Tibial artery (tissue), 4 donors: ENCODE measurements around the gene ALDH3B1.

Experiments
- DNase-seq, 2 donors: peaks; one replicate each; pipeline ENCODE4 v3.0.0-alpha.2; 2019
- H3K27ac ChIP-seq, 2 donors: fragments of 200-600 bp; sonication (generic) in 1 of 2; 1 replicate in 1 of 2; 2 replicates in 1 of 2; pipeline ENCODE4 v1.5.1; 2018 to 2019; ENCODE audit warnings: mild to moderate bottlenecking in 1 of 2
- H3K27me3 ChIP-seq, 2 donors: fragments of 200-600 bp; sonication (generic) in 1 of 2; one replicate each; pipeline versions ENCODE4 v1.5.1 to v1.6.0; 2016 to 2019
- H3K36me3 ChIP-seq, 3 donors: fragments of 200-600 bp; sonication (generic) in 2 of 3; one replicate each; pipeline ENCODE4 v1.5.1; 2016 to 2019; ENCODE audit warnings: mild to moderate bottlenecking in 2 of 3
- H3K4me1 ChIP-seq, 4 donors: fragments of 200-600 bp; sonication (generic) in 2 of 4; 1 replicate in 3 of 4; 2 replicates in 1 of 4; pipeline ENCODE4 v1.5.1; 2016 to 2019
- H3K4me3 ChIP-seq, 2 donors: fragments of 200-600 bp; sonication (generic) in 1 of 2; 1 replicate in 1 of 2; 2 replicates in 1 of 2; pipeline ENCODE4 v1.5.1; 2018 to 2019; ENCODE audit warnings: mild to moderate bottlenecking in 2 of 2
- H3K9me3 ChIP-seq, 3 donors: fragments of 200-600 bp; sonication (generic) in 1 of 3; one replicate each; pipeline ENCODE4 v1.5.1; 2016 to 2019
- intact Hi-C: fragments of 100-400 bp; cut with DNase I; formaldehyde crosslinking; loops from one replicate; pipeline ENCODE4 v1.15.0; 2023; ENCODE audit warnings: low total_unique reads
- TF ChIP-seq, protein P1 (sequence below), 2 experiments: fragments of 200-600 bp in 1 of 2; fragments of 450-650 bp in 1 of 2; IDR thresholded peaks; one replicate each; pipeline ENCODE4 v1.5.1; 2017 to 2019; ENCODE audit warnings: antibody characterized with exemption in 2 of 2, mild to moderate bottlenecking in 1 of 2, moderate library complexity in 1 of 2

ALDH3B1 gene

DNA sequence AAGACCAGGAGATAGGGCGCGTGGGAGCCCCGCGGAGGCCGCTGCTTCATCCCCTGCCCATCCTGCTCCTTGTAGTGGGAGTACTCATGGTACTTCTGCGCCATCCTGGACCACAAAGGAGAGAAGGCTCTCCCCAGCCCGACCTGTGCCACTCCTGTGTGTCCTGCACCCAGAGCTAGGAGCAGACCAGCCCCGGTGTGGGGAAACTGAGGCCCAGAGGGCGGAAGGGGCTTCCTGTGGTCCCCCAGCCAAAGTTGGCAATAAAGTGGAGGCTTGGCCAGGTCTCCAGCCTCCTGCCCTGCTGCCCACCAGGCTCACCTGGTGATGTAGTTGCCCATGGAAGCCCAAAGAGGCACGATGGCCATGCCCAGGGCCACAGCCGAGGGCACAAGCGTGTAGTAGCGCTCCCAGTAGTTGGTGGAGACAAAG is 10.9 kb upstream of the ALDH3B1 start:
- no peak for DNase-seq
- Histone ChIP-seq H3K36me3 (peaks cover 0 to 24% (median 6%) of the 10 kb centered on the region in 3 donors), H3K4me3 (no peak overlapping the region), H3K4me1 (peaks cover 0 to 17% (median 5%) of the 10 kb centered on the region in 4 donors), H3K27ac (no peak overlapping the region), H3K9me3 (no peaks in the 10 kb centered on the region), H3K27me3 (no peaks in the 10 kb centered on the region)
- intact Hi-C loops: no loop called here
- TF ChIP-seq, protein P1, sequence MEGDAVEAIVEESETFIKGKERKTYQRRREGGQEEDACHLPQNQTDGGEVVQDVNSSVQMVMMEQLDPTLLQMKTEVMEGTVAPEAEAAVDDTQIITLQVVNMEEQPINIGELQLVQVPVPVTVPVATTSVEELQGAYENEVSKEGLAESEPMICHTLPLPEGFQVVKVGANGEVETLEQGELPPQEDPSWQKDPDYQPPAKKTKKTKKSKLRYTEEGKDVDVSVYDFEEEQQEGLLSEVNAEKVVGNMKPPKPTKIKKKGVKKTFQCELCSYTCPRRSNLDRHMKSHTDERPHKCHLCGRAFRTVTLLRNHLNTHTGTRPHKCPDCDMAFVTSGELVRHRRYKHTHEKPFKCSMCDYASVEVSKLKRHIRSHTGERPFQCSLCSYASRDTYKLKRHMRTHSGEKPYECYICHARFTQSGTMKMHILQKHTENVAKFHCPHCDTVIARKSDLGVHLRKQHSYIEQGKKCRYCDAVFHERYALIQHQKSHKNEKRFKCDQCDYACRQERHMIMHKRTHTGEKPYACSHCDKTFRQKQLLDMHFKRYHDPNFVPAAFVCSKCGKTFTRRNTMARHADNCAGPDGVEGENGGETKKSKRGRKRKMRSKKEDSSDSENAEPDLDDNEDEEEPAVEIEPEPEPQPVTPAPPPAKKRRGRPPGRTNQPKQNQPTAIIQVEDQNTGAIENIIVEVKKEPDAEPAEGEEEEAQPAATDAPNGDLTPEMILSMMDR (IDR thresholded peaks at IDR 0.05): no peak

GRCh38 chr11:67999704-68000103 is 10.4 kb upstream of the ALDH3B1 start:
- H3K4me1 ChIP-seq: peaks cover 0 to 20% (median 7%) of the 10 kb centered on the region in 4 donors
- intact Hi-C loops: no loop called here
- TF ChIP-seq, protein P1 (IDR thresholded peaks at IDR 0.05): no peak
- no peaks in the 10 kb centered on the region for H3K9me3 ChIP-seq
- no peak overlapping the region for H3K27ac ChIP-seq
- peaks cover 0 to 24% (median 6%) of the 10 kb centered on the region in 3 donors for H3K36me3 ChIP-seq
- no peak for DNase-seq
- H3K4me3 ChIP-seq: no peak overlapping the region
- no peaks in the 10 kb centered on the region for H3K27me3 ChIP-seq

DNA sequence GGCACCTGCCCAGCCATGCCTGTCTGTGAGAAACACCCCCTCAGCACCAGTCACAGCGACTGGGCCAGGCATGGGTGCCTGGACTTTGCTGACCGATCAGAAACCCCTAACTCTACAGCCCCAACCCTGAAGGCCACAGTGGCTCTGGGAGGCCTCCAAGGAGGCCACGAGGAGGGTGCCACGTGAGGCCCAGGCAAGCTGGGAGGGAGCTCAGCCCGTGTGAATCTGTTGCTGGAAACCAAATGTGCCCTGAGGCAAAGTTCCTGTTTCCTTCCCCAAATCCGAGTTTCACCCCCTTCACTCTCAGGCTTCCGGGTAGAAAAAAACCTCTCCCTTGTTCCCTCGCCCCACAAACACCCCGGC is 7.6 kb upstream of the ALDH3B1 start:
- peak in 1 of 2 donors; percentile 52 for DNase-seq

GRCh38 chr11:68002938-68003845 is 6.9 kb upstream of the ALDH3B1 start:
- H3K27me3 ChIP-seq: no peaks in the 10 kb centered on the region
- peak overlapping the region; percentile 74 to 76 for H3K4me3 ChIP-seq
- intact Hi-C loops: no loop called here
- H3K27ac ChIP-seq: peak overlapping the region; percentile 71 to 78
- no peak for DNase-seq
- H3K36me3 ChIP-seq: peaks cover 0 to 8% (median 0%) of the 10 kb centered on the region in 3 donors
- TF ChIP-seq, protein P1 (IDR thresholded peaks at IDR 0.05): no peak
- H3K9me3 ChIP-seq: no peaks in the 10 kb centered on the region
- peaks cover 0 to 21% (median 8%) of the 10 kb centered on the region in 4 donors for H3K4me1 ChIP-seq

More for the DNA sequence above, 7.6 kb upstream of the ALDH3B1 start:
- TF ChIP-seq, protein P1 (IDR thresholded peaks at IDR 0.05): no peak
- Histone ChIP-seq H3K4me3 (peak overlapping the region; percentile 74 to 76), H3K9me3 (no peaks in the 10 kb centered on the region), H3K27ac (peak overlapping the region in 1 of 2 donors; percentile 78), H3K27me3 (no peaks in the 10 kb centered on the region), H3K4me1 (peaks cover 0 to 17% (median 7%) of the 10 kb centered on the region in 4 donors), H3K36me3 (peaks cover 0 to 11% (median 0%) of the 10 kb centered on the region in 3 donors)
- intact Hi-C loops: no loop called here

GRCh38 chr11:68003846-68004550 is 6.1 kb upstream of the ALDH3B1 start, which contains the start of gene UNC93B1:
Gene UNC93B1 (minus strand): TSS chr11:68004097. CDS start chr11:68004043, 54 bp downstream.
- intact Hi-C loops: no loop called here
- TF ChIP-seq, protein P1 (IDR thresholded peaks at IDR 0.05): no peak
- Histone ChIP-seq H3K4me3 (peak within 1 kb of the TSS; percentile 74 to 76), H3K4me1 (peaks cover 0 to 29% (median 12%) of the 10 kb centered on the region in 4 donors), H3K27me3 (no peaks in the 10 kb centered on the region), H3K9me3 (no peaks in the 10 kb centered on the region), H3K27ac (peak within 1 kb of the TSS; percentile 71 to 78), H3K36me3 (peaks cover 0 to 4% (median 0%) of the 10 kb centered on the region in 3 donors)
- DNase-seq: peak; percentile 93 to 95
